IMR-90 (cell line): ENCODE measurements around the gene RFTN1. TPM values are rescaled to one million over a fixed set of nuclear protein-coding genes. Genes with fewer than 3 reads are reported as not detected.

Experiments used
- ATAC-seq: fragments of 200-7000 bp; cut with Tn5 transposase; 2 replicates; pipeline ENCODE4 v1.9.1; 2020; ENCODE audit warnings: low read depth, mild to moderate bottlenecking, moderate library complexity
- BruUV-seq: library from RNA; stranded (reverse); fragments of 400-500 nt; replicated peaks from 2 replicates; lab custom pipeline; 2021; lab: Mats Ljungman, UMichigan
- CTCF ChIA-PET: fragments of 300-600 bp; formaldehyde crosslinking; extraction: SDS; loops from one replicate; lab custom pipeline; 2021; ENCODE audit warnings: antibody characterized with exemption; lab: Yijun Ruan, JAX
- POLR2A ChIA-PET: fragments of 300-600 bp; sonication (Branson Sonifier 250); formaldehyde crosslinking; loops from one replicate; lab custom pipeline; 2022; ENCODE audit warnings: antibody characterized with exemption; ENCODE audit not compliant: unreplicated experiment; lab: Charles Lee
- DNase-seq: peaks from one replicate; pipeline ENCODE4 v3.0.0; 2013
- H2AFZ ChIP-seq: replicated peaks from 2 replicates; pipeline ENCODE3; 2013; ENCODE audit warnings: low read length, mild to moderate bottlenecking; ENCODE audit not compliant: poor library complexity
- H2AK5ac ChIP-seq: 2 replicates; pipeline ENCODE4 v1.6.1; 2013; ENCODE audit warnings: low read depth, low read length, inconsistent platforms
- H2AK9ac ChIP-seq: replicated peaks from 2 replicates; pipeline ENCODE3; 2013; ENCODE audit warnings: mild to moderate bottlenecking, low read depth, low read length, moderate library complexity; ENCODE audit not compliant: poor library complexity
- H2BK120ac ChIP-seq: 2 replicates; pipeline ENCODE4 v1.6.1; 2013; ENCODE audit warnings: low read depth, low read length, inconsistent platforms
- H2BK15ac ChIP-seq: 3 replicates; pipeline ENCODE4 v1.6.1; 2013; ENCODE audit warnings: low read depth, low read length, inconsistent platforms
- H2BK20ac ChIP-seq: 2 replicates; pipeline ENCODE4 v1.6.1; 2013; ENCODE audit warnings: low read depth, mild to moderate bottlenecking, inconsistent platforms, low read length, moderate library complexity
- H2BK5ac ChIP-seq: 2 replicates; pipeline ENCODE4 v1.6.1; 2013; ENCODE audit warnings: mild to moderate bottlenecking, low read depth, low read length, inconsistent platforms; ENCODE audit not compliant: poor library complexity, severe bottlenecking
- H3K14ac ChIP-seq: replicated peaks from 2 replicates; pipeline ENCODE4 v1.6.1; 2013; ENCODE audit warnings: low read depth, low read length, inconsistent platforms
- H3K18ac ChIP-seq: 2 replicates; pipeline ENCODE4 v1.6.1; 2013; ENCODE audit warnings: low read depth, low read length, control low read depth
- H3K23ac ChIP-seq: 2 replicates; pipeline ENCODE4 v1.6.1; 2013; ENCODE audit warnings: low read depth, low read length, inconsistent platforms
- H3K27ac ChIP-seq: 2 replicates; pipeline ENCODE4 v1.5.1; 2013; ENCODE audit warnings: mild to moderate bottlenecking, control low read depth, low read length; ENCODE audit not compliant: insufficient read depth
- H3K27me3 ChIP-seq: 2 replicates; pipeline ENCODE4 v1.6.1; 2013; ENCODE audit warnings: low read length; ENCODE audit not compliant: control insufficient read depth, insufficient read depth
- H3K36me3 ChIP-seq: 2 replicates; pipeline ENCODE4 v1.6.1; 2013; ENCODE audit warnings: low read length, mixed read lengths; ENCODE audit not compliant: control insufficient read depth, insufficient read depth
- H3K4ac ChIP-seq: 2 replicates; pipeline ENCODE4 v1.6.1; 2013; ENCODE audit warnings: low read depth, low read length, inconsistent platforms
- H3K4me1 ChIP-seq: 2 replicates; pipeline ENCODE4 v1.6.1; 2013; ENCODE audit warnings: low read length, mixed read lengths; ENCODE audit not compliant: control insufficient read depth, insufficient read depth
- H3K4me2 ChIP-seq: 2 replicates; pipeline ENCODE4 v1.6.1; 2013; ENCODE audit warnings: low read depth, mild to moderate bottlenecking, control low read depth, low read length, moderate library complexity
- H3K4me3 ChIP-seq: 2 replicates; pipeline ENCODE4 v1.5.1; 2013; ENCODE audit warnings: low read depth, mild to moderate bottlenecking, control low read depth, low read length, moderate library complexity; ENCODE audit not compliant: insufficient read depth
- H3K56ac ChIP-seq: 2 replicates; pipeline ENCODE4 v1.6.1; 2013; ENCODE audit warnings: low read length, inconsistent platforms; ENCODE audit not compliant: insufficient read depth; ENCODE audit errors: extremely low read depth
- H3K79me1 ChIP-seq, 2 experiments: 2 replicates each; pipeline ENCODE4 v1.6.1; 2013; ENCODE audit warnings: low read length in 2 of 2, inconsistent platforms in 1 of 2, low read depth in 1 of 2
- H3K9ac ChIP-seq: 2 replicates; pipeline ENCODE4 v1.6.1; 2013; ENCODE audit warnings: low read depth, low read length, control low read depth
- H3K9me1 ChIP-seq: 2 replicates; pipeline ENCODE4 v1.6.1; 2013; ENCODE audit warnings: low read length, inconsistent platforms; ENCODE audit not compliant: insufficient read depth
- H3K9me3 ChIP-seq: 2 replicates; pipeline ENCODE4 v1.6.1; 2013; ENCODE audit warnings: low read length; ENCODE audit not compliant: control insufficient read depth, insufficient read depth
- H4K20me1 ChIP-seq: 2 replicates; pipeline ENCODE4 v1.6.1; 2013; ENCODE audit warnings: low read length, inconsistent platforms; ENCODE audit not compliant: insufficient read depth
- H4K5ac ChIP-seq: 2 replicates; pipeline ENCODE4 v1.6.1; 2013; ENCODE audit warnings: mild to moderate bottlenecking, low read depth, low read length, control low read depth
- H4K8ac ChIP-seq, 2 experiments: 2 replicates each; pipeline ENCODE4 v1.6.1; 2013; ENCODE audit warnings: low read depth in 2 of 2, low read length in 2 of 2, control low read depth in 1 of 2, inconsistent platforms in 1 of 2
- H4K91ac ChIP-seq: 2 replicates; pipeline ENCODE4 v1.6.1; 2013; ENCODE audit warnings: low read depth, low read length, inconsistent platforms; ENCODE audit not compliant: insufficient read depth
- MAZ ChIP-seq: IDR thresholded peaks from 2 replicates; pipeline ENCODE4 v1.6.1; 2012; ENCODE audit warnings: low read depth, mild to moderate bottlenecking, low read length, improper control_type of control experiment, moderate library complexity, borderline replicate concordance
- USF2 ChIP-seq: fragments of 150-350 bp; IDR thresholded peaks from 2 replicates; pipeline ENCODE4 v1.6.1; 2017; ENCODE audit warnings: mild to moderate bottlenecking, antibody characterized with exemption, low read length, low read depth
- WGBS, 2 experiments: methylation state at CpG; one replicate each; pipeline versions ENCODE4 v1.1.5 to v1.1.7; 2013; ENCODE audit warnings: missing lambda C conversion rate in 2 of 2; ENCODE audit not compliant: insufficient read length in 1 of 2; ENCODE audit errors: extremely low coverage in 2 of 2; 5-methylcytosine and 5-hydroxymethylcytosine counted together
- dilution Hi-C: fragments of 300-500 bp; cut with HindIII; formaldehyde crosslinking; loops from one replicate; pipeline ENCODE4 v1.14.3; 2018; ENCODE audit warnings: low sequenced_read_pairs; ENCODE audit not compliant: unreplicated experiment
- in situ Hi-C: fragments of 300-500 bp; cut with MboI; formaldehyde crosslinking; loops from 3 replicates; pipeline ENCODE4 v1.14.3; 2019; ENCODE audit warnings: low sequenced_read_pairs, inconsistent platforms, mixed read lengths
- intact Hi-C: fragments of 100-400 bp; cut with micrococcal nuclease; formaldehyde crosslinking; loops from 2 replicates; pipeline ENCODE4 v1.10.0; 2022
- polyA plus RNA-seq, 3 experiments: library from polyadenylated mRNA; depleted of rRNA; stranded (reverse); fragments of >200 nt; gene quantifications; 2 replicates each; pipeline ENCODE4 v1.2.3, GENCODE V29; 2012; ENCODE audit warnings: low replicate concordance in 1 of 3
- total RNA-seq: library from RNA; depleted of rRNA; stranded (reverse); fragments of >200 nt; gene quantifications from 2 replicates; pipeline ENCODE4 v1.2.3, GENCODE V29; 2012

Gene RFTN1
- total and polyA plus RNA-seq, 2 of the 4 experiments (the other 2 are of a cell fraction) = 45.0 to 52.0 TPM

- Histone ChIP-seq H4K5ac (no peak overlapping the region), H2AK5ac (no peak overlapping the region), H3K18ac (no peak overlapping the region), H3K4ac (no peak overlapping the region), H3K56ac (no peak overlapping the region), H2AFZ (no peak overlapping the region), H3K14ac (no peak overlapping the region), H3K27me3 (no peaks in the 10 kb centered on the region), H3K4me1 (peaks cover 4% of the 10 kb centered on the region; the same call in 1 of the 2 replicates), H3K79me1 (peaks cover 0 to 5% of the 10 kb centered on the region in 2 experiments; a peak in 1 of 4 replicates), H2AK9ac (no peak overlapping the region), H3K4me2 (no peak overlapping the region), H3K9me1 (peaks cover 5% of the 10 kb centered on the region; the same call in 1 of the 2 replicates), H3K9me3 (no peaks in the 10 kb centered on the region), H4K20me1 (no peaks in the 10 kb centered on the region), H2BK120ac (no peak overlapping the region), H3K36me3 (no peaks in the 10 kb centered on the region; the same call in 1 of the 2 replicates), H3K4me3 (no peak overlapping the region), H3K23ac (no peak overlapping the region), H4K8ac (no peak overlapping the region), H4K91ac (no peak overlapping the region), H2BK5ac (no peak overlapping the region), H2BK15ac (no peak overlapping the region), H3K27ac (no peak overlapping the region), H3K9ac (no peak overlapping the region), H2BK20ac (no peak overlapping the region)
- no peak for ATAC-seq
- DNase-seq = no peak
- POLR2A ChIA-PET = no interaction called here
- CTCF ChIA-PET = interaction anchor here (0.8 to 1.1 kb wide), 3 partner anchors 10 to 257 kb away, joined by 3 read pairs; no protein-coding TSS in a partner anchor
- BruUV-seq = no TSS peak
- intact Hi-C loops = no loop called here
- in situ Hi-C loops = loop anchor here (25.0 kb wide), 3 partner anchors 607 to 957 kb away; partner anchors contain the start of gene PLCL2
- no CpG with 5 or more reads among the region's 2 CpGs for WGBS, 2 experiments
- TF ChIP-seq MAZ (no peak), USF2 (no peak)
- dilution Hi-C loops = loop anchor here (25.0 kb wide), 1 partner anchor 257 kb away; no protein-coding TSS in a partner anchor
Measured at GRCh38 chr3:16280671-16281070, 232.8 kb downstream of the RFTN1 start.
